Right lobe of liver (tissue), 6 donors: ENCODE data around the gene HIF3A. TPM values are rescaled to one million over a fixed set of nuclear protein-coding genes. Genes with fewer than 3 reads are reported as not detected.
"Not testable (repeated sequence)": the region's sequence is repeated elsewhere in the genome, so short reads cannot be mapped to it uniquely, and the experiment has no call there.

Experiments
- ATAC-seq, 4 donors: fragments of 200-7000 bp; cut with Tn5 transposase; one replicate each; pipeline ENCODE4 v1.9.1; 2020; ENCODE audit warnings: mild to moderate bottlenecking in 4 of 4, moderate library complexity in 4 of 4
- DNase-seq, 3 donors: peaks; one replicate each; pipeline ENCODE4 v3.0.0-alpha.2; 2020
- H3K27ac ChIP-seq, 3 donors: fragments of 200-600 bp; one replicate each; pipeline ENCODE4 v1.8.0; 2022
- H3K27me3 ChIP-seq, 2 donors: fragments of 200-600 bp; one replicate each; pipeline ENCODE4 v1.8.0; 2022
- H3K36me3 ChIP-seq, 4 donors: fragments of 200-600 bp; sonication (generic) in 1 of 4; one replicate each; pipeline versions ENCODE4 v1.5.1 to v1.8.0; 2017 to 2022; ENCODE audit warnings: control low read depth in 1 of 4
- H3K4me1 ChIP-seq, 4 donors: fragments of 200-600 bp; sonication (generic) in 1 of 4; one replicate each; pipeline versions ENCODE4 v1.5.1 to v1.8.0; 2017 to 2022; ENCODE audit warnings: control low read depth in 1 of 4
- H3K4me3 ChIP-seq, 3 donors: fragments of 200-600 bp; one replicate each; pipeline ENCODE4 v1.8.0; 2022
- H3K9me3 ChIP-seq, 4 donors: fragments of 200-600 bp; sonication (generic) in 1 of 4; one replicate each; pipeline versions ENCODE4 v1.5.1 to v1.8.0; 2017 to 2022; ENCODE audit warnings: control low read depth in 1 of 4
- CTCF ChIP-seq, 4 donors: fragments of 200-600 bp in 3 of 4; fragments of 450-650 bp in 1 of 4; IDR thresholded peaks; one replicate each; pipeline versions ENCODE4 v1.5.1 to v1.8.0; 2016 to 2022; ENCODE audit warnings: antibody characterized with exemption in 4 of 4, mild to moderate bottlenecking in 2 of 4
- POLR2A ChIP-seq: fragments of 450-650 bp; IDR thresholded peaks from one replicate; pipeline ENCODE4 v1.6.1; 2017; ENCODE audit warnings: antibody characterized with exemption, mild to moderate bottlenecking
- WGBS: methylation state at CpG from one replicate; pipeline ENCODE4 v1.1.6; 2018; ENCODE audit warnings: low coverage, low lambda C conversion rate; ENCODE audit not compliant: insufficient coverage; ENCODE audit errors: missing lambda C conversion rate; 5-methylcytosine and 5-hydroxymethylcytosine counted together
- intact Hi-C, 2 donors: fragments of 100-400 bp; cut with DNase I; formaldehyde crosslinking; loops; one replicate each; pipeline versions ENCODE4 v1.11.2 to v1.14.1; 2022
- total RNA-seq, 6 experiments: library from RNA; depleted of rRNA in 2 of 6; stranded (reverse); fragments of >200 nt in 2 of 6; fragmentation: NEBNext Ultra II Directional in 3 of 6; extraction: Animal tissue kit (Norgen Biotek cat#: 25700) in 3 of 6; gene quantifications; one replicate each; pipeline versions ENCODE4 v1.1.0 to v1.2.4, GENCODE V29; 2016 to 2023
- donor health status: DM: no; HTN: yes; CAD: no.
- donor health status: DM: no; HTN: no; CAD: no.
- donor health status: DM: no; HTN: no; CAD: no.
- donor health status: DM: no; HTN: yes; CAD: no.
- donor health status: DM: no; HTN: yes; CAD: no.

HIF3A gene
- total RNA-seq, 6 experiments from 2014 or later, result 0.47 to 9.2 (median 4.5) TPM

GRCh38 chr19:46256855-46257254 is 40.0 kb upstream of the HIF3A start:
- H3K4me3 ChIP-seq, result no peak overlapping the region
- no peaks in the 10 kb centered on the region for H3K4me1 ChIP-seq
- ATAC-seq, result no peak
- DNase-seq, result no peak
- H3K27me3 ChIP-seq, result no peaks in the 10 kb centered on the region
- no peaks in the 10 kb centered on the region for H3K36me3 ChIP-seq
- H3K27ac ChIP-seq, result no peak overlapping the region
- intact Hi-C loops, result no loop called here
- TF ChIP-seq POLR2A (no peak), CTCF (IDR thresholded peaks at IDR 0.05) (no peak)
- 55% methylated on average over 8 of the region's 8 CpGs for WGBS
- H3K9me3 ChIP-seq, result no peaks in the 10 kb centered on the region

- intact Hi-C loops, result loop anchor here (5.0 to 10.0 kb wide), 3 partner anchors 77 to 184 kb away; no protein-coding TSS in a partner anchor
- H3K36me3 ChIP-seq, H3K4me1 ChIP-seq, H3K4me3 ChIP-seq, DNase-seq, H3K9me3 ChIP-seq, H3K27me3 ChIP-seq, H3K27ac ChIP-seq, ATAC-seq: not testable (repeated sequence)
- WGBS, result 33% methylated on average over 2 of the region's 7 CpGs
Observed at GRCh38 chr19:46261501-46261900, 35.3 kb upstream of the HIF3A start.

- not testable (repeated sequence) for DNase-seq, H3K4me1 ChIP-seq, H3K4me3 ChIP-seq, ATAC-seq, H3K9me3 ChIP-seq, H3K27ac ChIP-seq, H3K27me3 ChIP-seq, H3K36me3 ChIP-seq
- 52% methylated on average over 11 of the region's 11 CpGs for WGBS
- intact Hi-C loops, result loop anchor here (5.0 to 10.0 kb wide), 3 partner anchors 78 to 185 kb away; no protein-coding TSS in a partner anchor
Observed at GRCh38 chr19:46262684-46263296, 34.1 kb upstream of the HIF3A start.

GRCh38 chr19:46264801-46265200 is 32.0 kb upstream of the HIF3A start:
- not testable (repeated sequence) for H3K27me3 ChIP-seq, DNase-seq, H3K4me1 ChIP-seq, H3K36me3 ChIP-seq, H3K9me3 ChIP-seq, ATAC-seq, H3K27ac ChIP-seq, H3K4me3 ChIP-seq
- intact Hi-C loops, result loop anchor here (5.0 to 10.0 kb wide), 4 partner anchors 80 to 238 kb away; no protein-coding TSS in a partner anchor
- 45% methylated on average over 4 of the region's 5 CpGs for WGBS

GRCh38 chr19:46265217-46265828 is 31.5 kb upstream of the HIF3A start:
- no peak for TF ChIP-seq POLR2A
- peak; percentile 80 to 95 (median 89) for TF ChIP-seq CTCF (IDR thresholded peaks at IDR 0.05)
- Histone ChIP-seq H3K4me1 (no peaks in the 10 kb centered on the region), H3K27me3 (no peaks in the 10 kb centered on the region), H3K4me3 (no peak overlapping the region), H3K27ac (no peak overlapping the region), H3K36me3 (no peaks in the 10 kb centered on the region), H3K9me3 (no peaks in the 10 kb centered on the region)
- ATAC-seq, result peak; percentile 94 to 99 (median 96)
- DNase-seq, result peak in 1 of 3 donors; percentile 63
- 16% methylated on average over 9 of the region's 10 CpGs for WGBS
- intact Hi-C loops, result loop anchor here in 1 of 2 donors (5.0 to 10.0 kb wide), 2 partner anchors 81 to 238 kb away; no protein-coding TSS in a partner anchor

GRCh38 chr19:46269101-46269500 is 27.7 kb upstream of the HIF3A start:
- DNase-seq (no peak), ATAC-seq (no peak)
- intact Hi-C loops, result loop anchor here in 1 of 2 donors (5.0 to 10.0 kb wide), 2 partner anchors 84 to 242 kb away; no protein-coding TSS in a partner anchor
- H3K9me3 ChIP-seq, result no peaks in the 10 kb centered on the region
- H3K4me3 ChIP-seq, result no peak overlapping the region
- H3K36me3 ChIP-seq, result no peaks in the 10 kb centered on the region
- TF ChIP-seq CTCF (IDR thresholded peaks at IDR 0.05), result no peak
- TF ChIP-seq POLR2A, result no peak
- 63% methylated on average over 5 of the region's 7 CpGs for WGBS
- no peaks in the 10 kb centered on the region for H3K4me1 ChIP-seq
- no peak overlapping the region for H3K27ac ChIP-seq
- no peaks in the 10 kb centered on the region for H3K27me3 ChIP-seq
